GM18873 (cell line): ENCODE measurements around the gene C1orf94.

Source experiments
- ATAC-seq: cut with Tn5 transposase; IDR thresholded peaks from one replicate; pipeline ENCODE4 v1.9.1; 2021; ENCODE audit warnings: mild to moderate bottlenecking, moderate library complexity, moderate number of reproducible peaks; ENCODE audit not compliant: unreplicated experiment, low FRiP score

C1orf94 gene, protein sequence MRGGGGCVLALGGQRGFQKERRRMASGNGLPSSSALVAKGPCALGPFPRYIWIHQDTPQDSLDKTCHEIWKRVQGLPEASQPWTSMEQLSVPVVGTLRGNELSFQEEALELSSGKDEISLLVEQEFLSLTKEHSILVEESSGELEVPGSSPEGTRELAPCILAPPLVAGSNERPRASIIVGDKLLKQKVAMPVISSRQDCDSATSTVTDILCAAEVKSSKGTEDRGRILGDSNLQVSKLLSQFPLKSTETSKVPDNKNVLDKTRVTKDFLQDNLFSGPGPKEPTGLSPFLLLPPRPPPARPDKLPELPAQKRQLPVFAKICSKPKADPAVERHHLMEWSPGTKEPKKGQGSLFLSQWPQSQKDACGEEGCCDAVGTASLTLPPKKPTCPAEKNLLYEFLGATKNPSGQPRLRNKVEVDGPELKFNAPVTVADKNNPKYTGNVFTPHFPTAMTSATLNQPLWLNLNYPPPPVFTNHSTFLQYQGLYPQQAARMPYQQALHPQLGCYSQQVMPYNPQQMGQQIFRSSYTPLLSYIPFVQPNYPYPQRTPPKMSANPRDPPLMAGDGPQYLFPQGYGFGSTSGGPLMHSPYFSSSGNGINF

DNA sequence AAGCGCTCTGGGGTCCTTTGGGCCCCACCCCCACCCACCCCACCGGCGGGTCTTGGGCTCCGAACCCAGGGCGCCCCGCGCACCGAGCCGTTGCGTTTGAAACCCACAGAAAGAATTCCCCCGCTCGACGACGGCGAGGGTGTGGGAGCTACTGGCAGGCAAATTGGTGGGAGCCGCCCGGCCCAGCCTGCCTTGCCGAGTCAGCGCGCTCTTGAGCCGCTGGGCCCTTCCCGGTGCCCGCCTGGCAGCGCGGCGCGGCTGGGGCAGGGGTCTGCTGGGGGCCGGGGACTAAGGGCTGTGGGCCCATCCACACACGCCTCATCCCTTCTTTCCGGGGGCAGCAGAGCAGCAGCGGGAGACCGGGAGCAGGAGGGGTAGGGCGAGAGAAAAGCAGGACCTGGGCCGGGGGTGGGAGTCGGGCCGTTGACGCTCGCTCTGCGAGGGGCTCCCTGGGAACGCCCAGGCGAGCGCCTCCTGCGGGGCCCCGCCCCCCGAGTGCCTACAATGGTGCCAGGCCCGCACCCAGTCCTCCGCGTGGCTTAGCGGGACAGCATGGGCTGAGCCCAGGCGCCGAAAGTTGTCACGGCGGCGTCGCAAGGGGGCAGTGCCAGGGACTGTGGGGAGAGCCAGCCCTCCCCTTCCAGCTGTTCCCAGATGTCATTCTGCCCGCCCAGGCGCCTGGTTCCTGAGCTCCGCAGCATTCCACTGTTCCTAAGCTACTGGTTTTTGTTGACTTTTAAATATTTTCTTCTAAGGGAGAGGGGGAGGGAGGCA, at the start of gene C1orf94:
TSS of gene C1orf94 (plus strand) at position 78 of the 774 bp plus-strand sequence. CDS start 883 bp downstream, outside the sequence.
- ATAC-seq, result no peak

DNA sequence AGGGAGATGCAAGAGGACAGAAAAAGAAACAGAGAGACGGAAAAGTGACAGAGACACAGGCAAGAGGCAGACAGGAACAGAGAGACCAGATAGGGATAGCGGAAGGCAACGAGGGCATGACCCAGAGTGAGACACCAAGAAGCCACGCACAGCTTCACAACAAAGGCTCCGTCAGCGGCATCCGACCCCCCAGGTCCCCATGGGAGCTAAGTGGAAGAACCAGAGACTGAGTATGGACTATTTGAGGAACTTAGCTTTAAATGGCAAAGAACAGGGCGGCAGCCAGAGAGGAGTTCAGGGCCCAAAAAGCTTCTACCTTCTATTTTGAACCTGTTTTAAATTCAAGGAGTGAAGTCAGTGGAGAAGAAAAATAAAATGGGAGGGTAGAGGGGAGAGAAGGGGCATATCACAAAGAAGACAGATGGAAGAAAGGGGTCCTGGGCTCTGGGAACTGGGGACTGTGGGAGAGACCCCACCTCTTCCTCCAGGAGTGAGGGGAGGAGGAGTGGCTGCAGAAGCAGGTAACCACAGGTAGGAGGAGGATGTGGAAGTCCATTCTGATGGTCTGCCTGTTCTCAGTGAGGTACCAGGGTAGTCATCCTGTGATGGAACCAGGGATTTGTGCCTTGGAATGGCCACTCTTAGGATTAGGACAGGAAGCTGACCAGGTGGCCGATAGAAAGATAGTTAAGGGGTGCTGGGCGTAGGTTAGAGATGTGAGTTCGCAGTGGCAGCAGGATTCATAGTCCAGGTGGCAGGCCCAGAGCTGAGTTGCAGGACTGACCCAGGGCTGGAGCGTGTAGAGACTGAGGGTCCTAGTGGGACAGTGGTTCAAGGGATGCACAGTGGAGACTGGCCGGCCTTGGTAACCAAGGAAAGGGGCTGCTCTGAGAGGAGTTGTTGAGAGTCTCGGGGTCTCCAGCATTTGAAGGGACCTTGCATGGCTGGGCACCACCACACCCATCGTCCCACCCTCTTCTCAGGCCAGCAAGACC, 49.4 kb upstream of the C1orf94 start:
- no peak for ATAC-seq

DNA sequence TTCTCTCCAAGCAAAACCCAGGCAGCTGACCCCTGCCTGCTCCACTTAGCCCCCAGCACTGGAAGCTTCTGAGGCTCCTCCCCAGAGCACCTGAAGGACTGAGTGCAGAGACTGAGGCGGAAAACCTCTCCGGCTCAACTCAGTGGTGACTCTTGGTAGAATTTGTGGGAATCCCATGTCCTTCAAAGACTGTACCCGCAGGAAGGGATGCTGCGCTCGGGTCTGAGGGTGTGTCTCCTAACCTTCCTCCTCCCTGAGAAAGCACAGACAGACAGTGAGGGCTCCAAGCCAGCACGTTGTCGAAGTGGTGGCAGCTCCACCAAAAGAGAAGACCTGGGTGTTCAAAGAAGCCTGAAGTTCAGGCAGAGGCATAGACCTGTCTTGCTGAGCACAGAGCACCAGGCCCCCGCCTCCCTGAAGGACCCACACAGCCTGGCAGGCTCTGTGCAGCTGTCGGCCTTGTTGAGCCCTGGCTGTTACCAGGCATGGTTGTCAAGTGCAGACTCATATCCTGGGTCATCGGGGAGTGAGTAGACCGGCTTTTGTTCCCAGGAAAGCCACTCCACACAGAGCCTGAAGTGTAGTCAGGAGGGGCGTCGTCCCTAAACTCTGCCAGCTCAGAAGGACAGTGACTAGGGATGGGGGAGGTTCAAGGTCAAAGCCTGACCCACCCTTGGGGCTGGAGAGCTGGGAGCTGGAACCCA, 48.4 kb upstream of the C1orf94 start:
- no peak for ATAC-seq

DNA sequence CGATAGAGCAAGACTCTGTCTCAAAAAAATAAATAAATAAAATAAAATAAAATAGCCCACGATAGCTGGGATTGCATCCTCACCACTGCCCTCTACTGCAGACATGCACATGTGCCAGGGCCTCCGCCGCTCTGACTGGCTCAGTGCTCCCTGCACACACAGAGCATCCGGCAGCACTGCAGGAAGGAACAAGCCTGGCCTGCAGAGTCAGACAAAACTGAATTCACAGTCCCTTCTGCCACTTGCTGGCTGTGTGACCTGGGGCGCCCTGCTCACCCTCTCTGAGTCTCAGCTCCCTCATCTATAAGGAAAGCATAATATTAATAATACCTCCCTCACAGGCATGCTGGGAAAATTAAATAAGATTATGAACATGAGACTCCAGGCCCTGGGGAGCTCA, 47.1 kb upstream of the C1orf94 start:
- ATAC-seq, result no peak

DNA sequence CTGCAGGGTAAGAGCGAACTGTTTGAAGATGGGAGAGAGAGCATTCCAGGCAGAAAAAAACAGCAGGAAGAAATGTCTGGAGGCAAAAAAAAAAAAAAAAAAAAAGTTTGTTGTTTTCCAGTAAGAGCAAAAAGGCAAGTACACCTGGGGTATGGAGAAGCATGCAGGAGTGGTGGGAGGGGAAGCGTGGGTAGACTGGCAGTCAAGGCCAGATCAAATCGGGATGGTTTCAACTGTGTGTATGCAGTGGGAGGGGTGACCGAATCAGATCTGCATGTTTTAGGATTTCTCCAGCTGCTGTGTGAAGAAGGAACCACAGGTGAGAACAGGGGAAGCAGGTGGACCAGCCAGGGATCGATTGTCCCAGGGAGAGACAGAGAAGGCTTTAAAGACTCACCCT, 46.4 kb upstream of the C1orf94 start:
- no peak for ATAC-seq

DNA sequence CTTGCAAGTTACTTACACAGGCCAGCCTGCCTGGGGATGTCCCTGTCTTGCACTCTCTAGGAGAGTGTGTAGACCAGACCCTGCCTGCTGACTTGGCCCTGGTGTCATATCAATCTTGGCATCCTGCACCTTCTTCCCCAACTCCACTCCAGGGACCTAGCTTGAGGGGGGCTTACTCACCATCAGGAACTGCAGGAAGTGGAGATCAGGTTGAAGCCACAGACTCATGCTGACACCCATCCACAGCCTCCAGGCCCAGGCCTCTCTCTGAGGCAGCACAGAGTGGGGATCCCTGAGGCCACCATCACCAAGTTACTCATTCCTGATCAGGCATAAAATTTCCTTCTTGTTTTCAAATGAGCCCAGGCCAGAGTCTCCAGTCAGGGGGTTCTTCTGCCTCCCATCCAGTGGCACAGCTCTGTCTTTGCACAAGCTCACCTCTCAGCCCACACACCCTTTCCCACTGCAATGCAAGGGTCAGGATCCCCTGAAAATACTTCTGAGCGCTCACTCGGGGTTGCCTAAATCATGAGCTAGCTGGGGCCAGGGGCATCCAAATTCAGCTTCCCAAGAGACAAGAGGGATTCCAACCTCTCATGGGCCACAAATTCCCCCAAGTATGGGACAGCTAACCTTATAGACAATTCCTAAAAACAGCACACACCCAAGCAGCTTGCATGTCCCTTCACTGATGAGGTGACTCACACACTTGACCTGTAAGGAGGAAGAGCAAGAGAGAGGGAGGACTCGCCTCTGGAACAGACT, 45.1 kb upstream of the C1orf94 start:
- ATAC-seq, result no peak

DNA sequence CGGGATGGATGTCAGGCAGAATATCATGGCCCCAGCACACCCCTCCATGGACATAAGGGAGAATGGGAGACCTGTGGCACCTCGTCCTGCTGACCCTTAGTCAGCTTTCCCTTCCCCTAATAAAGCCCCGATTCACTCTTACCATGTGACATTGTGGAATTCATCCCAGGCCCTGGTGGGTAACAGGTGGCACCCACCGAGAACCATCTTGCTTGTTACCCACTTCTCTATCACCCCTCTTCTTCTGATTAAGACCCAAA, 44.6 kb upstream of the C1orf94 start:
- no peak for ATAC-seq

DNA sequence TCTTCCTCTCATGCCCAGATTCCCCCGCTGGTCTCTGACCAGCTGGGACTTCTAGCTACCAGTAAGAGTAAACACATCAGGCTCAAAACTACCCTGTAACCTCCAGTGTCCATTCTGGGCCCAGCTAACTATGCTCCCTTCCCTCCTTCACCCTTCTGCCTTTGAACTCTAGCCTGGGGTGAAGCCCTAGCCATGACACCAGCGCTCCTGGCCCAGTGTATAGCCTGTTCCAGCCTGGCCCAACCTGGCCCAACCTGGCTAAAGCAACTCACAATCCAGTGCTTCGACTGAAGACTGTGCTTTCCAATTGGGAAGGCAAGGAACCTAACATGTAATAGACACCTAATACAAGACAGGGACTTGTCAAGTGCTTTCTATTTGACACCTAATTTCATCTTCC, 39.3 kb upstream of the C1orf94 start:
- ATAC-seq, result no peak

DNA sequence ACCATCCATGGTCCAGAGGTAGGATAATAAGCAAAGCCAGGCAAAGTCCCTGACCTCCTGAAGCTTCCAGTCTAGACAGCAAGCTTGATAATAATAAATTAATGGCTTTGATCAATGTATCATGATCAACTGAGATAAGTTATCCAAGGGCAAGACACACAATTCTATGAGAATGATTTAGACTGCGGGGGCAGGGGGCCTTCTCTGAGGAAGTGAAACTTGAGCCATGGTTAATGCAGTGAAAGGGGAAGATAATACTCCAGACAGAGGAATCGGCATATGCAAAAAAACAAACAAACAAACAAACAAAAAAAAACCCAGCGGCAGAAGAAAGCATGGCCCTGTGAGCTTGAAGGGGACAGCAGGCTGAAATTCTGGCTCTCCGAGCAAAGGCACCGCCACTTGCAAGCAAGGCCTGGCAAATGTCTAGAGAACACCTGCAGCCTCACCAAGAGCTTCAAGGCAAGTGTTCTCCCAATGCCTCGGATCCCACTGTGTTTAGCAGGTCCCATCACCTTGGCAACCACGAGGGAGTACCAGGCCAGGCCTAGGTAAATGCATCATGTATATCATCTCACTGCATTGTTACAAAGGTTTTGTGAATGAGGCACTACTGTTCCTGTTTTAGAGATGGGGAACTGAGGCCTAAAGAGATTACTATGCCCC, 36.6 kb upstream of the C1orf94 start:
- ATAC-seq, result no peak

DNA sequence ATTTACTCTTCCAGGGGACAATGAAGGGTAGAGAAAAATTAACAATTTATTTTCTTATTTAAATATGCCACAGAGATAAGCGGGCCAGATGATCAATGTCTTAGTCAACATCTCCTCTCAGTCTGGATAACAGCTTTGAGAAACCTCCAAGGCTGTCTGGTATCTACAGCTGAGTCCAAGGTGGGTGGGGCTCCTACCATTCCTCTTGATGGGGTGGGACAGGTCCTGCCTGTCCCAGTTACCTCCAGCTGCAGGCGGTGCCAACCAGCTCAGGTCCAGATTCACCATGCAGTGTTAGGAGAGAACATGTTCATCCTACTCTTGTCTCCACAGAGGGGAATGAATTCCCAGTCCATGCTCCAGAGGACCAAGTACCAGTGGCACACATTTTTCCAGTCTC, 32.7 kb upstream of the C1orf94 start:
- ATAC-seq, result no peak

DNA sequence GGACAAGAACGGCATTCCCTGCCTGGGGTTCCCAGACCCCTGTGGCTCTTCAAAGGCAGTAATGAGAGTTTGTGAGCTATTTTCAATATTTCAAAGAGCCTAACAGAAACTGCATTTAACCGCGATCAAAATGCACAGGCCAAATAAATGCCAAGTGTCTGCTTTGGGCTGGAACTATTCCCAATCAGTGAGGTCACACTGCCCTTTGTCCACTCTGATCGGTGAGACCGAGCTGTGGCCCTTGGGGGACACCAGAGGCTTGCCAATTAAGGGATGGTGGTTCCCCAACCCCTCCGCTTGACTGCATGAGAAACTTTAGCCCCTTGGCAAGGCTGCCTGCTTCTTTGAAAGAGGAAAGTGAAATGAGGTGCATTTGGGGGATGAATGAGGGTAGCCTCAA, 31.9 kb upstream of the C1orf94 start:
- no peak for ATAC-seq

DNA sequence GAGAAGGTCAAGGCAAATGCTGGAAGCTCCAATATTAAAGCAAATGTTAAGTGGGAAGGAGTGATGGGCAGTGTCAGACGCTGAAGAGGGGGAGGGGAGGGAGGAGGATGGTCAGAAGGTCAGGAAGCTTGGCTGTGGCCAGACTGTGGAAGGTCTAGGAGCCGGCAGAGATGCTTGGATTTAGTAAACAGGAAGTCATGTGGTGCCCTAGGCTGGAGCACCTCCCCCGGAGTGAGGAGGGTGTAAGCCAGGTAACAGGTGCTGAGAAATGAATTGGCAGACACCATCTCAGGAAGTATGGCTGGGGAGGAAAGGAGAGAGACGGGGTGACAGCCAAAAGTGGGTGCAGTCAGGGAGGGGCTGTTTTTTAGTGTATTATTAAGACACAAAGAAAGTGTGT, 29.4 kb upstream of the C1orf94 start:
- ATAC-seq, result no peak

DNA sequence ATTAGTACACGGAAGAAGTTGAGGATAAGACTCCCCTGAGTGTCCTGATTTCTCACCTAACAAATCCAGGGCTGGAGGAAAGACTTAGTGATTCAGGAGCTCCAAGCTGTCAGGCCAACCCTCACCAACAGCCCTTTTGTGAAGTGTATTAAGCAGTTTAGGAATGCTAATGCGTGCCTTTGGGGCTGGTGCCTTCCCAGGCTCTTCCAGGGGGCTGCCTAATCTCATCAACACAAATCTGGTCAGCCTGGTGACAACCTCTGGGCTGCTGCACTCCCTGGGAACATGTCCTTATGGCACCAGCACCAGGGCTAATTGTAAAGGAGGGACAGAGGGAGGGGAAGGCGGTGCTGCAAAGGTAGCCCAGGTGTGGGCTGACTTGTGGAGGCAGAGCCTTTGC, 27.2 kb upstream of the C1orf94 start:
- no peak for ATAC-seq

DNA sequence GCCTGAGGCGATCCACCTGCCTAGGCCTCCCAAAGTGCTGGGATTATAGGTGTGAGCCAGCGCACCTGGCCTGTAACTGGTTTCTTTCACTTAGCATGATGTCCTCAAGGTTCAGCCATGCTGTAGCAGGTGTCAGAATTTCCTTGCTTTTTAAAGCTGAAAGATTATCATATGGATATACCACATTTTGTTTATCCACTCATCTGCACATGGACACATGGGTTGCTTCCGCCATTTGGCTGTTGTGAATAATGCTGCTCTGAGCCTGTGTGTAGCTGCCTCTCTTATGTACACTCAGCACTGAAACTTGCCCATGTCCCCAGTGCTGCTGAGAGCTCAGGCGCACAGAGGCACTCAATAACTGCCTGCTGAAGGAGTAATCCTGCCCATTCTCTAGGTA, 23.5 kb upstream of the C1orf94 start:
- ATAC-seq, result no peak

DNA sequence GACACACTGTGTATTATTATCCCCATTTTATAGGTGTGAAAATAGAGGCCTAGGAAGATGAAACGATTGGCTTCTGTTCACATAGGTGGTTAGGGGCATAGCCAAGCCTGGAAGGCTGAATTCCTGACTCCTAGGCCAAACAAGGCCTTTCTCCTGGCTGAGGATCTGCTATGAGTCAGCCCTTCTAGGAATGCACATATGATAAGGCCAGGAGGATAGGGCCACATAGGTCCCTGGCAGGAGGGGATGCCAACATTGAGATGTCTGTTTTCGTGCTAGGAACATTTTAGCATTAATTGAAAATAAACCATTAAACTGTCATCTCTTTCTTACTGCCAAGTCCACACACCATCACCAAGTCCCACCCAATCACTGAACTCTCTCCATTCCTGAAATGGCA, 20.8 kb upstream of the C1orf94 start:
- no peak for ATAC-seq

DNA sequence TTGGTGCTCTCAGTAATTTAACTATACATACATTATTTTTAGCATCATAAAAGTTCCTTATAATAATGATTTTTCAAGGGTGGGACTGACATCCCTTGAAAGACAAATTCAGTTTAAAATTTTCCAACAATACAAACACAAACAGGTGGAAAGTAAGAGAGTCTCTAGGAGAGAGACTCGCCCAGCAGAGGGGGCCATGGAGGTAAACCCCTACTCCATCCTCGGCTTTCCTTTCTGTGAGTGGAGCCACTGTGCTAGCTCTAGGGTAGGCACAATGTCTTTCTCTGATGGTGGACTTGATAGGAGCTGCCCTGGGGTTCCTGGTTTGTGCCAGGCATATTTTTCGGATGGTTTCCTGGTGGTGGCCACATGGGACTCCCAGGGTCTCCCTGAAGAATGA, 20.0 kb upstream of the C1orf94 start:
- no peak for ATAC-seq

DNA sequence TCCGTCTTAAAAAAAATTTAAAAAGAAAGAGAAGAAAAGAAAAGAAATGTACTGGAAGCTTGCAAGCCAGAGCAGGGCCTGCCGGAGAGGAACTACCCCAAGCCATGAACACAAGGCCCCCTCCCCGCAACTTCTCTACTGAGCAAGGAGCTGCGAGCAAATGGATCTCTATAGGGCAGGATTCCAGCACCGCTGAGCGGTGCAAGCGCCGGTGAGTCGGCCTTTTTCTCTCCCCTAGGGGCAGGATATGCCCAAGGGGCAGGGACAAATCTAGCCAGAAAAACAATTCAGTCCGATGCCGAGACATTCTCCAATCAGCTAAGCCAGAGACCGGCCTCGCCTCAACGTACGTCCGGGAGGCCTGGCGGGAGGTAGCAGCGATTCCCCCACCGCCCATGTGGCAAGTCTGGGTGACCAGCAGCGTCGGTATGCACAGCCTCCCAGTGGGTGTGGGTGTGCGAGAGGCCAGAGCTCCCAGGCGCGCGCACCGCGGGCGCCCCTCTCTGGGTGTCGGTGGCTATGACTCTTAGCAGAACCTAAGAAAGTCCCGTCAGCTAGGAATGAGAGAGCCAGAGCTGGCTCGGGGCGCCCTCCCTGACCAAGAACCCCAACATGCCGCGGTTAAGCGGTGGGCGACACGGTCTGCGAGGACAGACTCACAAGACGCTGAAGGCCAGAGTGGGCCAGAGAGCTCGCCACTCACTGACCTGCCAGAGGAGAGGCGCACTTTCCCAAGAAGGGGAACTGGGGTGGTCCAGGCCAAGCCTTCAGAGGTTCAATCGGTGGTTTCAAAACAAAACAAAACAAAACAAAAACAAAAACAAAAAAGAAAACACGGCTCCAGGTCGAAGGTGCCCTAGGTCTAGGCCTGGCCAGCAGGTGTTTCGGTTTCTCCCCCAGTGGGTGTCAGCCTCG, 13.6 kb upstream of the C1orf94 start:
- no peak for ATAC-seq
